ENCODE measurements around the gene PRRC1.
A peak's percentile ranks its signal among the peaks of the same experiment; 100 is the strongest.
"Not testable (repeated sequence)": the region's sequence is repeated elsewhere in the genome, so short reads cannot be mapped to it uniquely, and the experiment has no call there.

PRRC1 gene

GRCh38 chr5:127549551-127549950 lies 32.1 kb downstream of the PRRC1 start:
- no peak for DNase-seq

- DNase-seq = no peak
Measured at GRCh38 chr5:127550652-127551409, 33.4 kb downstream of the PRRC1 start.

DNA sequence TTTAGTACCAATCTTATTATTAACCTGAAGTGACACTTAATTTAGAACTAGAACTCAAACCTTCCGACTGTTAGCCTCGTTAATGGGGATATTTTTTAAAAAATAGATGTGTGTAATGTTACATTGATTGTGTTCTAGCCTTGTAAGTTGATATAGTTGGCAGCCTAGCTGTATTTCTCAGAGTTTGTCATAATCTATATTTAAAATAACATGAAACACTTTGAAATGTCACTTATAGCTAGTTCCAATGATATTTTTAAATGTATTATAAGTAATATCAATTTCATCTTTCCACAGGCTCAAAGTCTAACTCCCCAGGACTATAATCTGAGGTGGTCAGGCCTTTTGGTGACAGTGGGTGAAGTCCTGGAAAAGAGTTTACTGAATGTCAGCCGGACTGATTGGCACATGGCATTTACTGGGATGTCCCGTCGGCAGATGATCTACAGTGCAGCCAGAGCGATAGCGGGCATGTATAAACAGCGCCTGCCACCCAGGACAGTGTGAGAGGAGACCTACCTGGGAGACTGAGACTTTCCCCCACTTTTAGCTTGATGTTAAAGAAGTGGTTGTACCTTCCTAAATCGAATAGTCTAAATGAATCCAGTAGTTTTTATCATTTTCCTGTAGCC lies 34.1 kb downstream of the PRRC1 start:
- DNase-seq = no peak

DNA sequence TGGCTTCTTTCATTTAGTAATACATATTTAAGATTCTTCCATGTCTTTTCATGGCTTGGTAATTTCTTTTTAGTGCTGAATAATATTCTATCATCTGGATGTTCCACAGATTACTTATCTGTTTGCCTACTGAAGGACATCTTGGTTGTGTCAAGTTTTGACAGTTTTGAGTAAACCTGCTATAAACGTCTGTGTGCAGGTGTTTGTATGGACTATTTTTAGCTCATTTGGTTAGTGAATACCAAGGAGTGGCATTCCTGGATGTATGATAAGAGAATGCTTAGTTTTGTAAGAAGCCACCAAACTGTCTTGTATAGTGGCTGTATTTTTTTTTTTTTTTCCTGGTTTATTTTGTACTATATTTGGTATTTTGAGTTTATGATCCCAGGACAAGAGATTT lies 38.4 kb downstream of the PRRC1 start:
- DNase-seq = no peak

DNA sequence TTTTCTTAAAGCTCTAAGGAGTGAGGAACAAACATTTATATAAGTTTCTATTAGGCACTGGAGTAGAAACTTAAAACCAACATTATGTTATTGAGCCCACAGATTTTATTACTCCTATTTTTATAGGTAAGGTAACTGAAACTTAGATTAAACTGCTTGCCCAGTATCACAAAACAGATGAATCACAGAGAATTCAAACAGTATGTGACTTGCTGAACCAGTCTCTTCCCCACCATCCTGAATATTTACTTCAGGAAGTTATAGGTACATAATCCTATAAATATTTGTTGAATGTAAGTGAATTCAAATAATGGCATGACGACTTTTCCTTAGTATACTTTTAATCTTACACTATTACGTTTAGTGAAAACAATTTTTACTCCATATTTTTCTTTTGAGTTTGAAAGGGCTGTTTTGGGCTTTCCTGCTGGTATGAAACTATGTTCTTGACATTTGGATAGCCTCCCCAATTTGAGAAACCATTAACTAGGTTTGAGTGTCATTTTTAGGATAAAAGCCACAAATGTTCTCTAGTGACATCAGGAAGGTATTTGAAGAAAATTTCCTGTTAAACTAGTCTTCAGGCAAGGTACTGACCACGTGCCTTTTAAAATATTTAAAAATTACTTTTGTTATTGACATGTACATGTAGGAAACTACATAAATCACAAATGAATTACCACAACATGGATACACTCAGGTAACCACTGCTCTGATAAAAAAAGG lies 39.3 kb downstream of the PRRC1 start:
- no peak for DNase-seq

- no peak for DNase-seq
Measured at GRCh38 chr5:127558273-127558672, 40.8 kb downstream of the PRRC1 start.

DNA sequence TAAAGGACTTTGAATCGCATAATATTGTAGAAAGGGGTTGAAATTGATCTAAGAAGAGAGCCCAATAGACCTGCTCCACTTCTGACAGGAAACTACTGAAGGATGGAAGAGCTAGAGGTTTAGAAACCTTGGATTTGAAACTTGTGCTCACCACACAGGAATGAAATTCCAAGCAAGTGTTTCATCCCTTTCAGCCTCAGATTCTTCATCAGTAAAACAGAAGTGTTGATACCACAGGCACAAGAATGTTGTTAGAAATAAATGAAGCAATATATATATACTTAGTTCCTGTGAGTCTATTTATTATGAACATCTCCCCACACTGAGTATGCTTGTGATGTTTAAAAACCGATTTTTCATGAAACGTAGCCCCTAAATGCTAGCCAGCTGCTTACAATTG lies 43.8 kb downstream of the PRRC1 start:
- DNase-seq = no peak

GRCh38 chr5:127562252-127562651 lies 44.8 kb downstream of the PRRC1 start:
- no peak for DNase-seq

DNA sequence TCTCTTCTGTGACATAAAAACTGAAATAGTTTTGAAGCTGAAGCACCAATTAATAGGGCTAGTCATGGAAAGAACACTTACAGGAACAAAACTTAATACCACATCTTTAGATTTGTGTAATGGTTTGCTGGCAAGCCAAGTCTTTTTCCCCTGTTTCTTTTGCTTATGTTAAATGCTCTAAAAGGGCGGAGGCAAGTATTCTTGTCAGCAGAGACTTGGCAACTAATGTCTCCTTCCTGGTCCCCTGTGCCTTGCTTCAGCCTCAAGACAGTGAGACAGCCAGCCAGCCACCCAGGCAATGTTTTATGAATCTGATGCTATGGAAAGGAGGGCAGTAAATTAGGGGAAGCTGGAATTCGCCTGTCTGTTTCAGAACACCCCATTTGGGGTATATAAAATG lies 45.7 kb downstream of the PRRC1 start:
- no peak for DNase-seq

GRCh38 chr5:127564002-127564769 lies 46.7 kb downstream of the PRRC1 start:
- DNase-seq = peak; percentile 66

- no peak for DNase-seq
Measured at GRCh38 chr5:127565586-127566270, 48.3 kb downstream of the PRRC1 start.

DNA sequence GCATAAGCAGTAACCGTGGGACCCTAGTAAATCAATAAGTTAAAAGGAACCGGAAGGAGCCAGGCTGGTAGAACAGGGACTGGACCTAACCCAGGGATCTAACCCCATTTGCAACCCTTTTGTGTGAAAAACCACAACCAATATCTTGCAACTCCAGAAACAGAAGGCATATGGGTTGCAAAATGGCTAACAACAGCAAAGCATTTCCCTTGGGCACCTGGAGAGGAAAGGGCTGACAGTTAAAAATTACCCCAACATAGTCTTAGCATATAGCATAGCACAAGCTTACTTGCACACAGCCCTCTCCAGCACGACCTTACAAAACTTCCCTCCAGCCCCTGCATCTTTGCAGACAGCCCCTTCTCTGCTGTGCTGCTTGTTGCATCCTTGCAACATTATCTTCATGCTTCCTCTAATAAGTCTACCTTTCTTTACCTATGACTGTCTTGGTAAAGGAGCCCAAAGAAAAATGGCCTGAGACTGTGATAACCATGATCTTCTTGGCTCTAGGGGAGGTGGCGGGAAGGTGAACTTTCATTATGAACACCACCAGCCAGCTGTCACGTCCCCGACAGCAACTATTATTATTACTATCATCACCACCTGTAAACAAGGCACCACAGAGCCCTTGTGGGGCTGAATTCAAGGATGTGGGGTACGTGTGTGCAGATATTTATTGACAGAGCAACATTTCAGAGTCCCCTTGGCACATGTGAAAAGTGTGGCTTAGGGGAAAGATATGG lies 49.8 kb downstream of the PRRC1 start:
- DNase-seq = no peak

GRCh38 chr5:127568166-127568565 lies 50.7 kb downstream of the PRRC1 start:
- DNase-seq = no peak

GRCh38 chr5:127569471-127569870 lies 52.0 kb downstream of the PRRC1 start:
- not testable (repeated sequence) for DNase-seq

DNA sequence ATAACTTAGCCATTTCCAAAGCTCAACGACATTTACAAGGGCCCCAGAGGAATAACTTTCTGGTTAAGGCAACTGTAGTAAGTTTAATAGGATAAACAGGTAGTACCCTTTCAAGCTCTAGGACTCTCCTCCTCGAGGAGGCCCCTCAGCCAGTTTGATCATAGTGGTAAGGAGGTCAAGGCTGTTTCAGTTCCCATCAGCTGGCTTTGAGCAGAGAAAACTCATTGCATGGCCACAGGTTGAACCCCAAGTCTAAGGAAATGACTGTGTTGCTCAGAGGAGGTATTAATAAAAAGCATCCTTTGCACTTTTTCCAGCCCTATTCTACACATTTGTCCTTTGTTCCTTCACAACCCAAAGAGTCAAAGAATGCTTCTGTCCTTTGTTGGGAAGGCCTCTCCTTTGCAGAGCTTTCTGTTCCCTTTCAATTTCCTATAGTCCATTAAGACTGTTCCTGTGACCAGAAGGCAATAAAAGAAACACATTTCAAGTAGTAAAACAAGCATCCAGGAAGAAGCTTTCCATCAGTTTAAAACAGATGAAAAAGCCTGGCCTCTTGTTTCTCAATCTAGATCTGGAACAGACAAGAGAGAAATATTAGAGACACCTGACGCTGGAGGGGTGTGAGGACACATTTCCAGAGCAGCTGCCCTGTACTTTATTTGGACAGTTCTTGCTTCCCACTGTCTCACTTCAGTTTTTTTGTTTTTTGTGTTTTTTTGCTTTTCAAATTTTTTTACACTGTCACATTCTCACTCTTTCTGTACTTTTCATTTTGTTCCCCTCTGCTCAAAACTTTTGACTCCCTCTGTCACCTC lies 54.1 kb downstream of the PRRC1 start:
- DNase-seq = no peak

DNA sequence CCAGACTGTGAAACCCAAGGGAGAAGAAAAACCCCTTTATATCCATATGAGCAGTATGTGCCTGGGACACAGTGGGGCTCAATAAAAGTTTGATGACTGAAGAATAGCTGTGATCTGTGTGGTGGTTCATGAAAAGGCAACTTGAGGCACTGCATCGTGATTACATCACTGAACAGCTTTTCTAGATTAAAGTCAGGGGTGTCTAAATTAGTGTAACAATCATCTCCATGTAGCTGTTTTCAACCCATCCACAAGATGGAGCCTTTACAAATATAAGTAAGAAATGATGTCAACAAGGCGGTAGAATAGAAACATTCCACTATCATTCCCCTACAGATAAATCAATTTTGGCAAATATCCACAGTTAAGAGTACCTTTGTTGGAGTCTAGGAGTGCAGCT lies 55.5 kb downstream of the PRRC1 start:
- DNase-seq = no peak

DNA sequence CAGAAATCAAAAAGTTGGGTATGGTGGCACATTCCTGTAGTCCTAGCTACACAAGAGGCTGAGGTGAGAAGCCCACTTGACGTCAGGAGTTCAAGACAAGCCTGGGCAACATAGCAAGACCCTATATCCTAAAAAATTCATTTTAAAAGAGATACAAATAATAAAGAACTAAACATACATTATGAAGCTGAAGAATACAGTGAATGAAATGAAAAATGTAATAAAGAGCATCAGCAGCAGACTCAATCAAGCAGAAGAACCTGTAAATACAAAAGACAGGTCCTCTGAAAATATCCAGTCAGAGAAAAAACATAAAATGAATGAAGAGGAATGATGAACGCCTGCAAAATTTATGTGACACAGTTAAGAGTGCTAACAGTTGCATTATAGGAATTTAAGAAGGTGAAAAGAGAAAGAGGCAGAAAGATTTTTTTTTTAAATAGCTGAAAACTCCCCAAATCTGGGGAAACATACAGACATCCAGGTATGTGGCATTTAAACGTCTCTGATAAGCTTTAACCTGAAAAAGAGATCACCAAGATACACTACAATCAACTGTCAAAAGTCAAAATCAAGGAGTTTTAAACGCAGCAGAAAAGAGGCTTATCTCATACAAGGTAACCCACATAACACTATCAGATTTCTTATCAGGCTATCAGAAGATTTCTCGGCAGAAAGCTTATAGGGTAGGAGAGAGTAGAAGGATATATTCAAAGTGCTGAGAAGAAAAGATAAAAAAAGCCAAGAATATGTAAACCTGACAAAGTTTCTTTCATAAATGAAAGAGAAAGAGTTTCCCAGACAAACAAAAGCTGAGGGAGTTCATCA lies 57.6 kb downstream of the PRRC1 start:
- DNase-seq = no peak

DNA sequence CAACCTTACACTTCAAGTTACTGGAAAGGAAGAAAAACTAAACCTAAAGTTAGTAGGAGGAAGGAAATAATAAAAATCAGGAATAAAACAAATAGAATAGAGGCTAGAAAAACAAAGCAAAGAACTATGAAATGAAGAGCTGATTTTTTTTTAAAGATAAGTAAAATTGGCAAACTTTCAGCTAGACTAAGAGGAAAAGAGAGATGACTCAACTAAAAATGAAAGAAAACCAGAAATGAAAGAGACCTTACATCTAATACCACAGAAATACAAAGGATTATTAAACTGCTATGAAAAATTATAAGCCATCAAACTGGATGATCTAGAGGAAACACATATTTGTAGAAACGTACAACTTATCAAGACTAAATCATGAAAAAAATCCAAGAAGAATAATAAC lies 60.0 kb downstream of the PRRC1 start:
- no peak for DNase-seq

GRCh38 chr5:127580731-127581130 lies 63.3 kb downstream of the PRRC1 start:
- DNase-seq = no peak

- no peak for DNase-seq
Measured at GRCh38 chr5:127581450-127581849, 64.0 kb downstream of the PRRC1 start.

Data from CD4-positive, alpha-beta T cell treated with Interleukin-21 for 1 hour (primary cell).